Stimulated activated naive CD8-positive, alpha-beta T cell treated with anti-CD3 and anti-CD28 coated beads, Interleukin-15, Interleukin-2, amounts not matched to agents 100 ng/mL and 50 ng/mL, for 24 hours (primary cell): Measurements from ENCODE around the gene GPR141.
A peak's percentile ranks its signal among the peaks of the same experiment; 100 is the strongest.

Experiments
- H3K27ac Mint-ChIP-seq: one replicate; pipeline ENCODE4 v1.8.0; 2021; ENCODE audit warnings: mild to moderate bottlenecking, mixed read lengths
- H3K27me3 Mint-ChIP-seq: one replicate; pipeline ENCODE4 v1.8.0; 2021; ENCODE audit warnings: mixed read lengths
- H3K36me3 Mint-ChIP-seq: one replicate; pipeline ENCODE4 v1.8.0; 2021; ENCODE audit warnings: low read depth, mixed read lengths
- H3K4me1 Mint-ChIP-seq: one replicate; pipeline ENCODE4 v1.8.0; 2021; ENCODE audit warnings: low read depth, mixed read lengths
- H3K4me3 Mint-ChIP-seq: one replicate; pipeline ENCODE4 v1.8.0; 2021; ENCODE audit warnings: mild to moderate bottlenecking, mixed read lengths
- H3K9me3 Mint-ChIP-seq: one replicate; pipeline ENCODE4 v1.8.0; 2021; ENCODE audit warnings: mixed read lengths

GPR141 gene

DNA sequence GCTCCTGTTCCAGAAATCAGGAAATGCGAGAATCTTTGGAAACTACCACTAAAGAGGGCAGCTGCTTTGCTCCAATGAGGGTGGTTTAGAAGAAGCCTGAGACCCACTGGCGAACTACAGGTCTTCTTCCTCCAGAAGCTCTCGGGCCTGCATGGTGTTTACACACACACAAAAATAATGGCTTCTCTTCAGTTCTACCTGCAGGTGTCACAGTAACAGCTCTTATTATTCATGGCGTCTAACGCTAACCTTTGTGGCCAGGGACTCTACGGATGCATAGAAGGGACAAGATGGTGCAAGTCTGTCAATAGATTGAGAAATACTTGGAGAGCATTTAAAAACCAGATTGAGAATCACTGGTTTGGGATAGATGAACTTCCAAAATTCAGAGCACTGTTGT is 22.4 kb downstream of the GPR141 start:
- H3K27ac Mint-ChIP-seq = no peak overlapping the region
- no peaks in the 10 kb centered on the region for H3K4me1 Mint-ChIP-seq
- H3K27me3 Mint-ChIP-seq = no peaks in the 10 kb centered on the region
- no peaks in the 10 kb centered on the region for H3K36me3 Mint-ChIP-seq
- no peaks in the 10 kb centered on the region for H3K9me3 Mint-ChIP-seq
- no peak overlapping the region for H3K4me3 Mint-ChIP-seq

DNA sequence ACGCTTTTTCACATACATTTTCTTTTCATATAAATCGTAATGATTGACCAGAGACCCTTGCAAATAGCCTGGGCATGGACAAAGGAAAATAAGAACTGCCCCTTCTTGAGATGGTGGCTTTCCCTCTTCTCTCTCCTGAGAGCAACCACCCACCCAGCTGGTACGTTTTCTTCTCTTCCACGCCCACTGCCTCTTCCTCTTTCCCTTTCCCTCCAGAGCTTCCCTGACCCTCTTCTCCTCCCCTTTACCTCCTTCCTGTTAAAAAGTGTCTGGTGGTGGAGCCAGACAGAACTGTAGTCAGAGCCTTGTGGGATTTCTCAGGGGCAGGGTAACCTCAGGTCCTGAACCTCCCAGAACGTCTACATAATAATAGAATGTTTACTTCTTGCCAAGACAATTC is 23.2 kb downstream of the GPR141 start:
- Mint-ChIP-seq H3K36me3 (no peaks in the 10 kb centered on the region), H3K27ac (no peak overlapping the region), H3K4me1 (no peaks in the 10 kb centered on the region), H3K27me3 (no peaks in the 10 kb centered on the region), H3K4me3 (no peak overlapping the region), H3K9me3 (no peaks in the 10 kb centered on the region)

GRCh38 chr7:37707754-37708485 is 24.4 kb downstream of the GPR141 start:
- Mint-ChIP-seq H3K27ac (no peak overlapping the region), H3K27me3 (no peaks in the 10 kb centered on the region), H3K36me3 (no peaks in the 10 kb centered on the region), H3K4me3 (no peak overlapping the region), H3K9me3 (no peaks in the 10 kb centered on the region), H3K4me1 (no peaks in the 10 kb centered on the region)

GRCh38 chr7:37709631-37710509 is 26.3 kb downstream of the GPR141 start:
- Mint-ChIP-seq H3K4me3 (no peak overlapping the region), H3K4me1 (no peaks in the 10 kb centered on the region), H3K9me3 (no peaks in the 10 kb centered on the region), H3K36me3 (no peaks in the 10 kb centered on the region), H3K27me3 (no peaks in the 10 kb centered on the region), H3K27ac (no peak overlapping the region)

GRCh38 chr7:37713613-37714012 is 30.0 kb downstream of the GPR141 start:
- Mint-ChIP-seq H3K4me1 (no peaks in the 10 kb centered on the region), H3K27ac (no peak overlapping the region)

GRCh38 chr7:37714606-37715005 is 31.0 kb downstream of the GPR141 start:
- H3K27me3 Mint-ChIP-seq = no peaks in the 10 kb centered on the region
- H3K36me3 Mint-ChIP-seq = no peaks in the 10 kb centered on the region
- no peak overlapping the region for H3K27ac Mint-ChIP-seq
- H3K9me3 Mint-ChIP-seq = no peaks in the 10 kb centered on the region
- H3K4me3 Mint-ChIP-seq = no peak overlapping the region
- H3K4me1 Mint-ChIP-seq = no peaks in the 10 kb centered on the region

More at GRCh38 chr7:37713613-37714012, 30.0 kb downstream of the GPR141 start:
- Mint-ChIP-seq H3K27me3 (no peaks in the 10 kb centered on the region), H3K9me3 (no peaks in the 10 kb centered on the region), H3K36me3 (no peaks in the 10 kb centered on the region), H3K4me3 (no peak overlapping the region)

- H3K4me1 Mint-ChIP-seq = no peaks in the 10 kb centered on the region
- H3K27ac Mint-ChIP-seq = no peak overlapping the region
- no peak overlapping the region for H3K4me3 Mint-ChIP-seq
- no peaks in the 10 kb centered on the region for H3K27me3 Mint-ChIP-seq
- no peaks in the 10 kb centered on the region for H3K36me3 Mint-ChIP-seq
- H3K9me3 Mint-ChIP-seq = no peaks in the 10 kb centered on the region
Observed at GRCh38 chr7:37718585-37718984, 35.0 kb downstream of the GPR141 start.

DNA sequence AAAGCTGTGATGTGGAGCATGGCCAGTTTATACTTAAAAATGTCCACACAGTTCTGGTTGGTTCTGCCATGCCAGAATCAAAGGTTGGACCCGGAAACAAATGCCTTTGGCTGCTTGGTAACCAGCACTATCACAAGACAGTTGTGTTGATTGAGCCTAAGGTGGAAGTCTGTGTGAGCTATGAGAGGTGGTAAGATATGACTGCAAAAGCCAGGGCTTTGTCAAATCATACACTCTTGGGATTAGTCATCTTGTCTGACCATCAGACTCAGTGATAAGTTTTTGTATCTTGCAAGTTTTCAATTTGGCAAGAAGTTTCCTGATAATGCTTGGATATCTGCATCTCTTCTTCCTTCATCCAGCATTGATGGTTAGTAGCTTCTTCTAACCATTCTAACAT is 35.5 kb downstream of the GPR141 start:
- Mint-ChIP-seq H3K27me3 (no peaks in the 10 kb centered on the region), H3K4me3 (no peak overlapping the region), H3K4me1 (no peaks in the 10 kb centered on the region), H3K9me3 (no peaks in the 10 kb centered on the region), H3K36me3 (no peaks in the 10 kb centered on the region), H3K27ac (no peak overlapping the region)

DNA sequence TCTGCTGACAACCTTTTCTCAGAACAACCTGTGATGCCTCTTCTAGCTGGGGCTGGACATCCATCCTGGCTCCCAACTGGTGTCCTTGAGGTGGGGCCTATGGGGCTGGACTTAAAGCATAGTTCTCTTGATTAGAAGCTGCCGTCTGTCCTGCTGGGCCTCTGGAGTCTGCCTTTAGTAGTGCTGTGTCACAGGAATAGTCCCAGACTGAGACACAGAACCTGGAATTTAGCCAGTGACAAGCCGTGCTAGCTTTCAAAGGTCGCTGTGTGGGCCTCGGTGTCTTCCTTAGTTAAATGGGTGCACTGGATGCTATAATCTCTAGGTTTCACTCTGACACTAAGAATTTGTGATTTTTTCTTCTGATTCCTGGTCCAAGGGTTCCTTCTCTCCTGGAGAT is 41.2 kb downstream of the GPR141 start:
- Mint-ChIP-seq H3K4me1 (no peaks in the 10 kb centered on the region), H3K27me3 (no peaks in the 10 kb centered on the region), H3K36me3 (no peaks in the 10 kb centered on the region), H3K9me3 (no peaks in the 10 kb centered on the region), H3K4me3 (no peak overlapping the region), H3K27ac (peak overlapping the region; percentile 38)

- no peak overlapping the region for H3K27ac Mint-ChIP-seq
- H3K9me3 Mint-ChIP-seq = no peaks in the 10 kb centered on the region
- no peak overlapping the region for H3K4me3 Mint-ChIP-seq
- H3K4me1 Mint-ChIP-seq = no peaks in the 10 kb centered on the region
- no peaks in the 10 kb centered on the region for H3K36me3 Mint-ChIP-seq
- H3K27me3 Mint-ChIP-seq = no peaks in the 10 kb centered on the region
Observed at GRCh38 chr7:37726016-37726415, 42.5 kb downstream of the GPR141 start.

DNA sequence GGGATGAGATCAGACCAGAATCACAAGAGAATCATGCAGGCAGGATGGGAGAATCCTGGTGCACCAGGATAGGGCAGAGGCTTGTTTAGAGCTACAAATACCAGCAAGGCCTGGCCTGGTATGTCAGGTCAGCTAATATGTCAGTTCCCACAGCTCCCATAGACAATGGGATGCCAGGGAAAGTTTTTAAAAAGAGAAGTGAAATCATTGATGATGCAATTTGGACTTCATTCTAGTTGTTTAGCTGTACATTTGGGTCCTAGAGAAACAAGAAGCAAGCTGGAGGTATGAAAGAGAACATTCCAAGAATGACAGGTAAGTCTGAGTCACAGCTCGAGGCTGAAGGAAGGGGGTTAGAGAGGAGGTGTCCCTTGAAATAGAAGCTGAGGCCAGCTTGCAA is 45.2 kb downstream of the GPR141 start:
- Mint-ChIP-seq H3K9me3 (no peaks in the 10 kb centered on the region), H3K27ac (peak overlapping the region; percentile 6), H3K4me3 (no peak overlapping the region), H3K27me3 (peaks cover 9% of the 10 kb centered on the region), H3K4me1 (no peaks in the 10 kb centered on the region), H3K36me3 (no peaks in the 10 kb centered on the region)

GRCh38 chr7:37729181-37729580 is 45.6 kb downstream of the GPR141 start:
- H3K9me3 Mint-ChIP-seq = no peaks in the 10 kb centered on the region
- no peak overlapping the region for H3K27ac Mint-ChIP-seq
- no peaks in the 10 kb centered on the region for H3K4me1 Mint-ChIP-seq
- H3K36me3 Mint-ChIP-seq = no peaks in the 10 kb centered on the region
- H3K27me3 Mint-ChIP-seq = peaks cover 9% of the 10 kb centered on the region
- H3K4me3 Mint-ChIP-seq = no peak overlapping the region

GRCh38 chr7:37730501-37730900 is 46.9 kb downstream of the GPR141 start:
- Mint-ChIP-seq H3K27me3 (peaks cover 9% of the 10 kb centered on the region), H3K9me3 (no peaks in the 10 kb centered on the region), H3K27ac (no peak overlapping the region), H3K36me3 (no peaks in the 10 kb centered on the region), H3K4me3 (no peak overlapping the region), H3K4me1 (no peaks in the 10 kb centered on the region)

DNA sequence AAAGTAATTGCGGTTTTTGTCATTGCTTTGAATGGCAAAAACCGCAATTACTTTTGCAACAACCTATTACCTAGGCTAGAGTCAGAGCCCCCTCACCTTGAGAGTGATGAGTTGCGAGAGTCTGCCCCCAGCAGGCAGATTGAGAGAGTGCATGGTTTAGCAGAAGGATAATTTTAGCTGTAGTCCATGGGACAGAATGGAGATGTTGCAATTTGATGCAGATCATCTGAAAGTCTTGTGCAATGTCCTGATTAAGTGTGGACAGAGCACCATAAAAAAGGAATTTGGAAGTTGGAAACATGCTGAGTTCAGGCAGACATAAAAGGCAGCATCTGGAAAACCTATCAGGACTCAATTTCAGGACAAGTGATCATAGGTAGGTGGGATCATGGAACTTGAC is 48.7 kb downstream of the GPR141 start:
- no peaks in the 10 kb centered on the region for H3K36me3 Mint-ChIP-seq

DNA sequence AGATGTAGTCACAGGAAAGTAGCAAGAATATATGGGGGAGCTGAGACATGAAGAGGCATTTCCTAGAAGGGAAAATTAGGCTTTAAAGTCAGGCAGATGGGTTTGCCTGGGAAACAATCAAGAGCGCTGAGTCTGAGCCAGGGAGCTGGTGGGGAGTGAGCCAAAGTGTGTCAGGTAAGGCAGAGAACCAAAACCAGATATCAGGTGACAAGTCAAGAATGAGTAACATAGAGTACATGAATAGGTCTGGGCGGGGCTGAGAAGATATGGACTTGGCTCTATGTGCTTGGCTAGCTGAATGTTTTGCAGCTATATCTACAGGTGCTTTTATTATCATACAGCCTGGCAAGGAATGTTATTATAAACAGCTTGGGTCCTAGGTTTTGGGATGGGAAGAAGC is 49.3 kb downstream of the GPR141 start:
- H3K4me1 Mint-ChIP-seq = no peaks in the 10 kb centered on the region
- no peaks in the 10 kb centered on the region for H3K36me3 Mint-ChIP-seq
- no peak overlapping the region for H3K4me3 Mint-ChIP-seq
- no peak overlapping the region for H3K27ac Mint-ChIP-seq
- H3K9me3 Mint-ChIP-seq = no peaks in the 10 kb centered on the region
- peaks cover 9% of the 10 kb centered on the region for H3K27me3 Mint-ChIP-seq

More for the DNA sequence above, 48.7 kb downstream of the GPR141 start:
- Mint-ChIP-seq H3K4me3 (no peak overlapping the region), H3K9me3 (no peaks in the 10 kb centered on the region), H3K27me3 (peaks cover 9% of the 10 kb centered on the region), H3K4me1 (no peaks in the 10 kb centered on the region), H3K27ac (no peak overlapping the region)
